Hepatocyte (in vitro differentiated cells): Measurements from ENCODE around the gene CD52.

ENCODE experiments used
- EZH2phosphoT487 ChIP-seq: fragments of 200-600 bp; sonication (generic); IDR thresholded peaks from one replicate; pipeline ENCODE4 v1.6.1; 2018; ENCODE audit warnings: antibody characterized with exemption, mild to moderate bottlenecking, low read depth, moderate library complexity; ENCODE audit not compliant: unreplicated experiment, severe bottlenecking
- TF ChIP-seq, protein P1 (sequence below): fragments of 200-600 bp; sonication (generic); IDR thresholded peaks from 2 replicates; pipeline ENCODE4 v1.5.1; 2016; ENCODE audit warnings: antibody characterized with exemption, mild to moderate bottlenecking; ENCODE audit not compliant: poor library complexity

DNA sequence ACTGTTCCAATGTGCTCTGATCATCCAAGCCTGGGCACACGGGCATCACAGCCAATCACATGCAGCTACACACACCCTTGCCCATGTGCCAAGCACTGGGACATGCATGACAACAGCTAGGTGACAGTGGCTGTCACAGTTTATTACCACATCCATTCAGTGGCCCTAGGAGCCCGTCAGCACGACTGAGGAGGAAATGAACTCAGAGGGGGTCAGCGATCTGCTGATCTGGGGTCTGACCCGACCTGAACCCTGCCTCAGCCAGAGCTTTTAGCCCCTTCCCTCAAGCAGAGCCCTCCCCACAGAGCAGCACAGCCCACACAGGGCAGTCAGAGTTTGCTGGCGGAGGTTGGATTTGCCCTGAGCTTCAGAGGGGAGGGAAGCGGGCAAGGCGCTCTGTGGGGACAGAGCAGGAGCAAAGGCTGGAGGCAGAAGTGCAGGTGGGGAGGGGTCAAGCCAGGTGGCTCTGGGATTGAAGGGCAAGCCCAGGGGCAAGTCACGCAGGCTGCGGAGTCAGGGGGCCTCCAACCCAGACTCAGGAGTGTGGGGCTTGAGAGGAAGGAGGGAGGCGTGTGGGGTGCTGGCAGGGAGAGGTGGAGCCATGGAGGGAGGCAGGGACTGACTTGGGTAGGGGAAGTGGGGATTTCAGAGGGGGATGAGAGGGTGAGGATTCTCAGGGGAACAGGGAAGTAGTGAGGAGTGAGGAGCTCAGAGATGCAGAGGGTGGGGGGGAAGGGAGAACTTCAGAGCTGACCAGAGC lies 27.5 kb upstream of the CD52 start:
- TF ChIP-seq, protein P1, sequence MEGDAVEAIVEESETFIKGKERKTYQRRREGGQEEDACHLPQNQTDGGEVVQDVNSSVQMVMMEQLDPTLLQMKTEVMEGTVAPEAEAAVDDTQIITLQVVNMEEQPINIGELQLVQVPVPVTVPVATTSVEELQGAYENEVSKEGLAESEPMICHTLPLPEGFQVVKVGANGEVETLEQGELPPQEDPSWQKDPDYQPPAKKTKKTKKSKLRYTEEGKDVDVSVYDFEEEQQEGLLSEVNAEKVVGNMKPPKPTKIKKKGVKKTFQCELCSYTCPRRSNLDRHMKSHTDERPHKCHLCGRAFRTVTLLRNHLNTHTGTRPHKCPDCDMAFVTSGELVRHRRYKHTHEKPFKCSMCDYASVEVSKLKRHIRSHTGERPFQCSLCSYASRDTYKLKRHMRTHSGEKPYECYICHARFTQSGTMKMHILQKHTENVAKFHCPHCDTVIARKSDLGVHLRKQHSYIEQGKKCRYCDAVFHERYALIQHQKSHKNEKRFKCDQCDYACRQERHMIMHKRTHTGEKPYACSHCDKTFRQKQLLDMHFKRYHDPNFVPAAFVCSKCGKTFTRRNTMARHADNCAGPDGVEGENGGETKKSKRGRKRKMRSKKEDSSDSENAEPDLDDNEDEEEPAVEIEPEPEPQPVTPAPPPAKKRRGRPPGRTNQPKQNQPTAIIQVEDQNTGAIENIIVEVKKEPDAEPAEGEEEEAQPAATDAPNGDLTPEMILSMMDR, result no peak
- TF ChIP-seq EZH2phosphoT487, result no peak
